ENCODE measurements around the gene PNKP.

GRCh38 chr19:49838885-49839588 lies 28.3 kb downstream of the PNKP start:
- TF ChIP-seq CTCF (conservative IDR thresholded peaks at IDR 0.05 in 1 of 2, IDR thresholded peaks at IDR 0.05 in 1 of 2; ENCODE audit: extremely low read depth in 1 of 2, insufficient read depth in 1 of 2, low read depth in 1 of 2, low read length in 2 of 2), result no peak
- no peak for TF ChIP-seq EZH2 (IDR thresholded peaks at IDR 0.05; ENCODE audit: borderline replicate concordance, low read length)
